Upper lobe of left lung (tissue), 4 donors: ENCODE measurements around the gene C1QL4.

Experiments used
- CTCF ChIP-seq, 6 experiments: fragments of 450-650 bp in 4 of 6; fragments of 200-600 bp in 2 of 6; sonication (generic) in 2 of 6; IDR thresholded peaks; one replicate each; pipeline ENCODE4 v1.5.1; 2016 to 2019; ENCODE audit warnings: antibody characterized with exemption in 6 of 6
- POLR2AphosphoS5 ChIP-seq, 2 donors: sonication (generic); formaldehyde crosslinking; IDR thresholded peaks; one replicate each; pipeline ENCODE4 v1.5.1; 2017; ENCODE audit warnings: antibody characterized with exemption in 2 of 2

GRCh38 chr12:49344486-49345050 lies 7.6 kb upstream of the C1QL4 start:
- TF ChIP-seq CTCF (IDR thresholded peaks at IDR 0.05) (no peak), POLR2AphosphoS5 (IDR thresholded peaks at IDR 0.05) (no peak)
